ENCODE data around the gene NOP58. TPM values are rescaled to one million over a fixed set of nuclear protein-coding genes. Genes with fewer than 3 reads are reported as not detected.

Gene NOP58
- total and polyA plus RNA-seq, 7 donors = 15.6 to 91.1 (median 40.0) TPM

DNA sequence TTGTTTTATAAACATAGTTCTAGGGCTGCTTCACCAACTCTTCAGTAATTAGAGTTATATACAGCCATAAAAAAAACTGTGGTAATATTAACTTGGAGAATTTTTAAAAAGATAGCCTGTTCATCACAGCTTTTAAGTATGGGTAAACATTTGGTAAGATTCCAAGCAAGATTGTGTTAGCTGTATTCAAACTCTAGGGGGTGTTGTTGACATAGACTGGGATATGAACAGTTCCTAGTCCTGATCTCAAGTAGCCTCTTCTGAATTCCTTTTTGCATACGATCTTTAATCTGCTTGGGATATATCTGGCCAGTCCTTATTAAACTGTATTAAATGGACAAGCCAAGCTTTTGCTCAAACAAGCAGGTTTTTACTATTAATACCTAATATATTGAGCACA, 13.4 kb downstream of the NOP58 start:
- peaks cover 21 to 82% (median 29%) of the 10 kb centered on the region in 4 donors for H3K36me3 ChIP-seq
- H3K27me3 ChIP-seq = no peaks in the 10 kb centered on the region
- peaks cover 0 to 8% (median 3%) of the 10 kb centered on the region in 4 donors for H3K4me1 ChIP-seq
- TF ChIP-seq EP300 (IDR thresholded peaks at IDR 0.05) = no peak
- peak; percentile 13 to 45 (median 26) for TF ChIP-seq CTCF (IDR thresholded peaks at IDR 0.05)
- no peak for TF ChIP-seq POLR2AphosphoS5 (IDR thresholded peaks at IDR 0.05)
- H3K27ac ChIP-seq = peak overlapping the region in 1 of 4 donors; percentile 29
- no peak overlapping the region for H3K4me3 ChIP-seq
- DNase-seq = no peak
- H3K9me3 ChIP-seq = no peaks in the 10 kb centered on the region
- whole genome bisulfite sequencing, 2 donors = 20 to 45% methylated on average over 1 of the region's 1 CpG
- intact Hi-C loops (cut with DNase I) = no loop called here

DNA sequence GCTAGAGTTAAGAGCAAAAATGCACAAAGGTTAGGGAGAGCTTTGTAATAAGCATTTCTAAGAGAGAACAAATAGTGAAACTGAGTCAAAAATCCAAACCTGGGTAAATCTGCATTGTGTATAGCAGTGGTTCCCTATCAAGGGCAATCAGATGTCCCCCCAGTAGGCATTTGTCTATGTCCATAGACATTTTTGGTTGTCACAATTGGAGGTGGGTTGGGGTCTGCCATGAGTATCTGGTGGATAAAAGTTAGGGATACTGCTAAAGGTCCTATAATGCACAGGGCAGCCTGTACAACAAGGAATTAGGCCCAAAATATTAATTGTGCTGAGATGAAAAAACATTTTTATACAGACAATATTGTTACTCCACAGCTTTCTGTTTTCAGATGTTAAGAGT, 21.0 kb downstream of the NOP58 start:
- Histone ChIP-seq H3K9me3 (no peaks in the 10 kb centered on the region), H3K4me1 (no peaks in the 10 kb centered on the region), H3K36me3 (peaks cover 22 to 100% (median 55%) of the 10 kb centered on the region in 4 donors), H3K27ac (no peak overlapping the region), H3K4me3 (no peak overlapping the region), H3K27me3 (no peaks in the 10 kb centered on the region)
- intact Hi-C loops (cut with DNase I) = no loop called here
- TF ChIP-seq POLR2A (IDR thresholded peaks at IDR 0.05) (no peak), POLR2AphosphoS5 (IDR thresholded peaks at IDR 0.05) (no peak), EP300 (IDR thresholded peaks at IDR 0.05) (no peak), CTCF (IDR thresholded peaks at IDR 0.05) (no peak)
- no peak for DNase-seq

- WGBS, 2 donors = 92 to 95% methylated on average over 9 of the region's 9 CpGs
- intact Hi-C loops (cut with DNase I) = no loop called here
- no peaks in the 10 kb centered on the region for H3K9me3 ChIP-seq
- DNase-seq = no peak
- H3K27ac ChIP-seq = no peak overlapping the region
- TF ChIP-seq CTCF (IDR thresholded peaks at IDR 0.05) = no peak
- TF ChIP-seq EP300 (IDR thresholded peaks at IDR 0.05) = no peak
- no peak for TF ChIP-seq POLR2A (IDR thresholded peaks at IDR 0.05)
- no peak for TF ChIP-seq POLR2AphosphoS5 (IDR thresholded peaks at IDR 0.05)
- no peak overlapping the region for H3K4me3 ChIP-seq
- peaks cover 12 to 99% (median 45%) of the 10 kb centered on the region in 4 donors for H3K36me3 ChIP-seq
- H3K4me1 ChIP-seq = no peaks in the 10 kb centered on the region
- no peaks in the 10 kb centered on the region for H3K27me3 ChIP-seq
These were observed 24.0 kb downstream of the NOP58 start for GRCh38 chr2:202289394-202290204.

- peaks cover 9 to 98% (median 40%) of the 10 kb centered on the region in 4 donors for H3K36me3 ChIP-seq
These were observed 24.8 kb downstream of the NOP58 start for GRCh38 chr2:202290316-202290715.

More at GRCh38 chr2:202290316-202290715, 24.8 kb downstream of the NOP58 start:
- TF ChIP-seq CTCF (IDR thresholded peaks at IDR 0.05) (no peak), EP300 (IDR thresholded peaks at IDR 0.05) (no peak), POLR2AphosphoS5 (IDR thresholded peaks at IDR 0.05) (no peak), POLR2A (IDR thresholded peaks at IDR 0.05) (no peak)
- H3K27me3 ChIP-seq = no peaks in the 10 kb centered on the region
- no peaks in the 10 kb centered on the region for H3K9me3 ChIP-seq
- no peak overlapping the region for H3K27ac ChIP-seq
- H3K4me3 ChIP-seq = no peak overlapping the region
- H3K4me1 ChIP-seq = no peaks in the 10 kb centered on the region
- WGBS, 2 donors = 92 to 94% methylated on average over 3 of the region's 3 CpGs
- DNase-seq = no peak
- intact Hi-C loops (cut with DNase I) = no loop called here
